PC-3 (cell line): Measurements from ENCODE around the gene SPTAN1.

Experiments
- CTCF ChIP-seq: fragments of 300-600 bp; sonication (generic); conservative IDR thresholded peaks from 2 replicates; pipeline ENCODE4 v1.5.1; 2017; ENCODE audit warnings: antibody characterized with exemption, low read depth, mild to moderate bottlenecking, low read length
- EZH2 ChIP-seq: fragments of 300-600 bp; sonication (generic); IDR thresholded peaks from one replicate; pipeline ENCODE4 v1.6.1; 2017; ENCODE audit warnings: antibody characterized with exemption, mild to moderate bottlenecking, low read length; ENCODE audit not compliant: unreplicated experiment
- EZH2phosphoT487 ChIP-seq: fragments of 300-600 bp; sonication (generic); IDR thresholded peaks from 2 replicates; pipeline ENCODE4 v1.6.1; 2018; ENCODE audit warnings: mild to moderate bottlenecking, antibody characterized with exemption, low read length, borderline replicate concordance

GRCh38 chr9:128556276-128556675 is 3.9 kb downstream of the SPTAN1 start:
- no peak for TF ChIP-seq EZH2phosphoT487
- no peak for TF ChIP-seq CTCF
- no peak for TF ChIP-seq EZH2
